PC-3 (cell line): Measurements from ENCODE around the gene CPT1A.

Experiments
- CTCF ChIP-seq: fragments of 300-600 bp; sonication (generic); conservative IDR thresholded peaks from 2 replicates; pipeline ENCODE4 v1.5.1; 2017; ENCODE audit warnings: antibody characterized with exemption, low read depth, mild to moderate bottlenecking, low read length
- EZH2 ChIP-seq: fragments of 300-600 bp; sonication (generic); IDR thresholded peaks from one replicate; pipeline ENCODE4 v1.6.1; 2017; ENCODE audit warnings: antibody characterized with exemption, mild to moderate bottlenecking, low read length; ENCODE audit not compliant: unreplicated experiment
- EZH2phosphoT487 ChIP-seq: fragments of 300-600 bp; sonication (generic); IDR thresholded peaks from 2 replicates; pipeline ENCODE4 v1.6.1; 2018; ENCODE audit warnings: mild to moderate bottlenecking, antibody characterized with exemption, low read length, borderline replicate concordance

GRCh38 chr11:68792400-68792966 lies 49.2 kb downstream of the CPT1A start:
- TF ChIP-seq CTCF (no peak), EZH2phosphoT487 (no peak), EZH2 (no peak)
